A549 (cell line): ENCODE data around the gene CYP2C19.

ENCODE experiments used
- BHLHE40 ChIP-seq: IDR thresholded peaks from 2 replicates; pipeline ENCODE4 v1.6.1; 2012; ENCODE audit warnings: low read depth, low read length, inconsistent platforms
- ESRRA ChIP-seq: fragments of 150-350 bp; IDR thresholded peaks from 2 replicates; pipeline ENCODE4 v1.6.1; 2014; ENCODE audit warnings: mild to moderate bottlenecking, low read length, borderline replicate concordance
- MAZ ChIP-seq: fragments of 150-350 bp; IDR thresholded peaks from 2 replicates; pipeline ENCODE4 v1.6.1; 2014; ENCODE audit warnings: antibody characterized with exemption, low read depth, low read length, borderline replicate concordance
- POLR2A ChIP-seq: IDR thresholded peaks from 2 replicates; pipeline ENCODE4 v1.6.1; 2012; ENCODE audit warnings: mild to moderate bottlenecking, low read length
- SMC3 ChIP-seq: fragments of >200 bp; sonication (Bioruptor Twin); formaldehyde crosslinking; IDR thresholded peaks from 3 replicates; pipeline ENCODE4 v1.6.1; 2018; ENCODE audit warnings: inconsistent platforms
- SREBF2 ChIP-seq: fragments of 450-650 bp; IDR thresholded peaks from 2 replicates; pipeline ENCODE4 v1.6.1; 2014; ENCODE audit warnings: mild to moderate bottlenecking, moderate library complexity
- TF ChIP-seq, protein P1 (sequence below): fragments of >200 bp; sonication (Bioruptor Twin); formaldehyde crosslinking; IDR thresholded peaks from 3 replicates; pipeline ENCODE4 v1.5.1; 2016
- TF ChIP-seq, protein P2 (sequence below): fragments of >200 bp; sonication (Bioruptor Twin); formaldehyde crosslinking; IDR thresholded peaks from 3 replicates; pipeline ENCODE4 v1.6.1; 2016
- TF ChIP-seq, protein P3 (sequence below): fragments of 450-650 bp; IDR thresholded peaks from 2 replicates; pipeline ENCODE4 v1.6.1; 2014; ENCODE audit warnings: antibody characterized with exemption
- TF ChIP-seq, protein P4 (sequence below): IDR thresholded peaks from 2 replicates; pipeline ENCODE4 v1.6.1; 2012

DNA sequence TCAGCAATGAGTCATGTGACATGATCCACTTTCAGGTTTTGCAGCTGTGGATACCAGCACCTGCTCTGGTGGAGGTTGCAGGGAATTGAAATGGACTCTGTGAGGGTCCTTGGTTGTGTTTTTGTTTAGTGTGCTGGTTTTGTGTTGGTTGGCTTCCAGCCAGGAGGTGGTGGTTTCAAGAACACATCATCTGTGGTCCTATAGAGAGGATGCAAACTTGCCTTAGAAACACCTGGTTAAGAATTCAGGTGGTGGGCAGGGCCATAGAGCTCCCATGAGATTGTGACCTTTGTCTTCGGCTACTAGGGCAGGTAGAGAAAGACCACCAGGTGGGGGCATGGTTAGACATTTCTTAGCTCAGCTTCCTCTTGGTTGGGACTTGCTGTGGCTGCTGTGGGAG is 116.7 kb downstream of the CYP2C19 start:
- TF ChIP-seq, protein P1, sequence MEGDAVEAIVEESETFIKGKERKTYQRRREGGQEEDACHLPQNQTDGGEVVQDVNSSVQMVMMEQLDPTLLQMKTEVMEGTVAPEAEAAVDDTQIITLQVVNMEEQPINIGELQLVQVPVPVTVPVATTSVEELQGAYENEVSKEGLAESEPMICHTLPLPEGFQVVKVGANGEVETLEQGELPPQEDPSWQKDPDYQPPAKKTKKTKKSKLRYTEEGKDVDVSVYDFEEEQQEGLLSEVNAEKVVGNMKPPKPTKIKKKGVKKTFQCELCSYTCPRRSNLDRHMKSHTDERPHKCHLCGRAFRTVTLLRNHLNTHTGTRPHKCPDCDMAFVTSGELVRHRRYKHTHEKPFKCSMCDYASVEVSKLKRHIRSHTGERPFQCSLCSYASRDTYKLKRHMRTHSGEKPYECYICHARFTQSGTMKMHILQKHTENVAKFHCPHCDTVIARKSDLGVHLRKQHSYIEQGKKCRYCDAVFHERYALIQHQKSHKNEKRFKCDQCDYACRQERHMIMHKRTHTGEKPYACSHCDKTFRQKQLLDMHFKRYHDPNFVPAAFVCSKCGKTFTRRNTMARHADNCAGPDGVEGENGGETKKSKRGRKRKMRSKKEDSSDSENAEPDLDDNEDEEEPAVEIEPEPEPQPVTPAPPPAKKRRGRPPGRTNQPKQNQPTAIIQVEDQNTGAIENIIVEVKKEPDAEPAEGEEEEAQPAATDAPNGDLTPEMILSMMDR: no peak
- TF ChIP-seq, protein P2, sequence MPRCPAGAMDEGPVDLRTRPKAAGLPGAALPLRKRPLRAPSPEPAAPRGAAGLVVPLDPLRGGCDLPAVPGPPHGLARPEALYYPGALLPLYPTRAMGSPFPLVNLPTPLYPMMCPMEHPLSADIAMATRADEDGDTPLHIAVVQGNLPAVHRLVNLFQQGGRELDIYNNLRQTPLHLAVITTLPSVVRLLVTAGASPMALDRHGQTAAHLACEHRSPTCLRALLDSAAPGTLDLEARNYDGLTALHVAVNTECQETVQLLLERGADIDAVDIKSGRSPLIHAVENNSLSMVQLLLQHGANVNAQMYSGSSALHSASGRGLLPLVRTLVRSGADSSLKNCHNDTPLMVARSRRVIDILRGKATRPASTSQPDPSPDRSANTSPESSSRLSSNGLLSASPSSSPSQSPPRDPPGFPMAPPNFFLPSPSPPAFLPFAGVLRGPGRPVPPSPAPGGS: no peak
- TF ChIP-seq POLR2A (no peak), BHLHE40 (no peak), SREBF2 (no peak), SMC3 (no peak), ESRRA (no peak), MAZ (no peak)
- TF ChIP-seq, protein P3, sequence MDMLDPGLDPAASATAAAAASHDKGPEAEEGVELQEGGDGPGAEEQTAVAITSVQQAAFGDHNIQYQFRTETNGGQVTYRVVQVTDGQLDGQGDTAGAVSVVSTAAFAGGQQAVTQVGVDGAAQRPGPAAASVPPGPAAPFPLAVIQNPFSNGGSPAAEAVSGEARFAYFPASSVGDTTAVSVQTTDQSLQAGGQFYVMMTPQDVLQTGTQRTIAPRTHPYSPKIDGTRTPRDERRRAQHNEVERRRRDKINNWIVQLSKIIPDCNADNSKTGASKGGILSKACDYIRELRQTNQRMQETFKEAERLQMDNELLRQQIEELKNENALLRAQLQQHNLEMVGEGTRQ: no peak
- TF ChIP-seq, protein P4, sequence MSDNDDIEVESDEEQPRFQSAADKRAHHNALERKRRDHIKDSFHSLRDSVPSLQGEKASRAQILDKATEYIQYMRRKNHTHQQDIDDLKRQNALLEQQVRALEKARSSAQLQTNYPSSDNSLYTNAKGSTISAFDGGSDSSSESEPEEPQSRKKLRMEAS: no peak
